ENCODE data around the gene LPIN1. TPM values are rescaled to one million over a fixed set of nuclear protein-coding genes. Genes with fewer than 3 reads are reported as not detected.

The LPIN1 gene
- total and polyA plus RNA-seq, 2 donors (not counting 1 experiment from before 2014, with no cell fraction given) = 36.3 to 99.1 TPM

DNA sequence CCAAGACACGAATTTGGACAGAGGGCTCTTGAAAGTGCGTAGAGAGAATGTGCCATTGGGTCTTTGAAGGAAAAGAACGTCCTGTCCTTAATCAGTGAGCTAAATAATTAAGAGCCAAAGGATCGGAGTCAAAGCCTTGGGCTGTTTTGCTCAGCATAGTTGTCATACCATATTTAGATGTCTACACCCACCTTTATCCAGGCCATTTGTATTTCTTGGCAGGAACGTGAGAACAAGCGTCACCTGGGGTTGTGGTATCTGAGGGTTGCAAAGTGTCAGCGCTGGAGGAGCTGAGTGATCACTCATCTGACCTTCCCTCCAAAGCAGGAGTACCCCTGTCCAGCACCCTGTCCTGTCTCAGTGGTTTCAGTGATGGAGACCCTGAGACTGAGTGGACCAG, 4.5 kb downstream of the LPIN1 start:
- peaks cover 80% of the 10 kb centered on the region for H3K79me2 ChIP-seq (ENCODE audit: control insufficient read depth, insufficient read depth, low read length)
- Mint-ChIP-seq H3K27ac (peak overlapping the region; percentile 95), H3K4me1 (peaks cover 86% of the 10 kb centered on the region), H3K27me3 (no peaks in the 10 kb centered on the region), H3K4me3 (peak overlapping the region; percentile 92), H3K9me3 (ENCODE audit: insufficient read depth) (no peaks in the 10 kb centered on the region)
- H3K4me3 ChIP-seq (ENCODE audit: control extremely low read depth in 1 of 5, extremely low read depth in 1 of 5, insufficient read depth in 1 of 5, low read depth in 2 of 5, low read length in 4 of 5) = no peak overlapping the region
- peak overlapping the region; percentile 94 for H3K4me2 ChIP-seq (replicated peaks; ENCODE audit: low read depth, low read length, poor library complexity, severe bottlenecking)
- no peak overlapping the region for H2AFZ ChIP-seq (ENCODE audit: insufficient read depth, low read depth, low read length, poor library complexity, severe bottlenecking)
- POLR2A ChIA-PET = no interaction called here
- DNase-seq = no peak
- H3K27me3 ChIP-seq (replicated peaks in 1 of 4; ENCODE audit: control extremely low read depth in 1 of 4, control insufficient read depth in 3 of 4, insufficient read depth in 4 of 4, low read length in 3 of 4) = no peaks in the 10 kb centered on the region
- intact Hi-C loops (cut with micrococcal nuclease) = loop anchor here (5.0 to 10.0 kb wide), 5 partner anchors 49 to 1306 kb away; partner anchors contain the start of gene ODC1
- peak overlapping the region; percentile 43 to 90 for H3K27ac ChIP-seq (ENCODE audit: low read length in 2 of 2)
- H3K36me3 ChIP-seq (replicated peaks in 1 of 2; ENCODE audit: control extremely low read depth in 1 of 2, control insufficient read depth in 1 of 2, extremely low read depth in 1 of 2, insufficient read depth in 2 of 2, low read length in 1 of 2) = no peaks in the 10 kb centered on the region
- H3K9ac ChIP-seq (ENCODE audit: low read length) = no peak overlapping the region
- peaks cover 36% of the 10 kb centered on the region for H4K20me1 ChIP-seq (ENCODE audit: control insufficient read depth, insufficient read depth, low read length, poor library complexity, severe bottlenecking)
- TF ChIP-seq EZH2 (IDR thresholded peaks at IDR 0.05; ENCODE audit: borderline replicate concordance, insufficient read depth, low read depth, low read length, poor library complexity, severe bottlenecking) = no peak
- TF ChIP-seq, protein P1, sequence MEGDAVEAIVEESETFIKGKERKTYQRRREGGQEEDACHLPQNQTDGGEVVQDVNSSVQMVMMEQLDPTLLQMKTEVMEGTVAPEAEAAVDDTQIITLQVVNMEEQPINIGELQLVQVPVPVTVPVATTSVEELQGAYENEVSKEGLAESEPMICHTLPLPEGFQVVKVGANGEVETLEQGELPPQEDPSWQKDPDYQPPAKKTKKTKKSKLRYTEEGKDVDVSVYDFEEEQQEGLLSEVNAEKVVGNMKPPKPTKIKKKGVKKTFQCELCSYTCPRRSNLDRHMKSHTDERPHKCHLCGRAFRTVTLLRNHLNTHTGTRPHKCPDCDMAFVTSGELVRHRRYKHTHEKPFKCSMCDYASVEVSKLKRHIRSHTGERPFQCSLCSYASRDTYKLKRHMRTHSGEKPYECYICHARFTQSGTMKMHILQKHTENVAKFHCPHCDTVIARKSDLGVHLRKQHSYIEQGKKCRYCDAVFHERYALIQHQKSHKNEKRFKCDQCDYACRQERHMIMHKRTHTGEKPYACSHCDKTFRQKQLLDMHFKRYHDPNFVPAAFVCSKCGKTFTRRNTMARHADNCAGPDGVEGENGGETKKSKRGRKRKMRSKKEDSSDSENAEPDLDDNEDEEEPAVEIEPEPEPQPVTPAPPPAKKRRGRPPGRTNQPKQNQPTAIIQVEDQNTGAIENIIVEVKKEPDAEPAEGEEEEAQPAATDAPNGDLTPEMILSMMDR (IDR thresholded peaks at IDR 0.05) = no peak
- 36% methylated on average over 3 of the region's 7 CpGs for WGBS (ENCODE audit: insufficient coverage)
- ATAC-seq (ENCODE audit: low read depth) = no peak
- H3K4me1 ChIP-seq (ENCODE audit: control insufficient read depth in 2 of 2, insufficient read depth in 2 of 2, low read length in 2 of 2) = peaks cover 73 to 90% of the 10 kb centered on the region in 2 donors
- H3K9me3 ChIP-seq (ENCODE audit: control extremely low read depth in 1 of 3, control insufficient read depth in 2 of 3, insufficient read depth in 1 of 3, low read length in 2 of 3) = no peaks in the 10 kb centered on the region
- CTCF ChIA-PET = interaction anchor here (0.8 to 24.5 kb wide), 5 partner anchors 8 to 63 kb away, joined by 3 to 411 read pairs (median 12); no protein-coding TSS in a partner anchor

DNA sequence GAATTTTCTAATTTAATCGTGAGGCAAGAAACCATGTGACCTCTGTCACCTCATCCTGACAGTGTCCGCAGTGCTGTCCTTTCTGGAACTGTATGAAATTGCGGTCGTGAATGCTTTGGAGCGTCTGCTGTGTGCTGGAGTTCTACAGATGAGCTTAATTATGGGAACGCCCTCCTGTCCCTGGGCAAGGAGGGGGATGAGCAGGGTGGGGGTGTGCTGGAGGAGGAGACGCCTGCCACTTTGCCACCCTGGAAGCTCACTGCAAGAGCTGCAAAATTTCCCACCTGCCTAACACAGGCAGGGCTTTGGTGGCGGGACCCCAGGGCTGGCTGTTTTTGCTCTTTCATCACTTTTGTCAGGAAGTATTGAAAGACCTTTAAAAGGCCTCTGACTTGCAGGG, 6.5 kb downstream of the LPIN1 start:
- H4K20me1 ChIP-seq (ENCODE audit: control insufficient read depth, insufficient read depth, low read length, poor library complexity, severe bottlenecking) = peaks cover 43% of the 10 kb centered on the region
- CTCF ChIA-PET = interaction anchor here (0.7 to 24.5 kb wide), 11 partner anchors 10 to 964 kb away, joined by 3 to 411 read pairs (median 4); partner anchors contain the start of gene TRIB2
- H3K27me3 Mint-ChIP-seq = no peaks in the 10 kb centered on the region
- no peaks in the 10 kb centered on the region for H3K27me3 ChIP-seq (replicated peaks in 1 of 4; ENCODE audit: control extremely low read depth in 1 of 4, control insufficient read depth in 3 of 4, insufficient read depth in 4 of 4, low read length in 3 of 4)
- intact Hi-C loops (cut with micrococcal nuclease) = loop anchor here (1.0 to 10.0 kb wide), 7 partner anchors 9 to 1308 kb away; partner anchors contain the start of gene ODC1
- 46% methylated on average over 8 of the region's 8 CpGs for WGBS (ENCODE audit: insufficient coverage)
- DNase-seq = no peak
- no peaks in the 10 kb centered on the region for H3K36me3 ChIP-seq (replicated peaks in 1 of 2; ENCODE audit: control extremely low read depth in 1 of 2, control insufficient read depth in 1 of 2, extremely low read depth in 1 of 2, insufficient read depth in 2 of 2, low read length in 1 of 2)
- H3K4me3 ChIP-seq (ENCODE audit: control extremely low read depth in 1 of 5, extremely low read depth in 1 of 5, insufficient read depth in 1 of 5, low read depth in 2 of 5, low read length in 4 of 5) = peak overlapping the region in 1 of 5 experiments; percentile 33
- peaks cover 89% of the 10 kb centered on the region for H3K4me1 Mint-ChIP-seq
- peak overlapping the region; percentile 94 for H3K4me3 Mint-ChIP-seq
- H3K27ac Mint-ChIP-seq = peak overlapping the region; percentile 98
- H3K9ac ChIP-seq (ENCODE audit: low read length) = no peak overlapping the region
- H3K79me2 ChIP-seq (ENCODE audit: control insufficient read depth, insufficient read depth, low read length) = peaks cover 82% of the 10 kb centered on the region
- POLR2A ChIA-PET = interaction anchor here (1.2 to 1.8 kb wide), 2 partner anchors 9 to 25 kb away, joined by 3 to 7 read pairs; no protein-coding TSS in a partner anchor
- H3K4me2 ChIP-seq (replicated peaks; ENCODE audit: low read depth, low read length, poor library complexity, severe bottlenecking) = peak overlapping the region; percentile 82
- H3K27ac ChIP-seq (ENCODE audit: low read length in 2 of 2) = peak overlapping the region; percentile 71 to 89
- H3K9me3 Mint-ChIP-seq (ENCODE audit: insufficient read depth) = no peaks in the 10 kb centered on the region
- H3K4me1 ChIP-seq (ENCODE audit: control insufficient read depth in 2 of 2, insufficient read depth in 2 of 2, low read length in 2 of 2) = peaks cover 74 to 94% of the 10 kb centered on the region in 2 donors
- no peak overlapping the region for H2AFZ ChIP-seq (ENCODE audit: insufficient read depth, low read depth, low read length, poor library complexity, severe bottlenecking)
- H3K9me3 ChIP-seq (ENCODE audit: control extremely low read depth in 1 of 3, control insufficient read depth in 2 of 3, insufficient read depth in 1 of 3, low read length in 2 of 3) = no peaks in the 10 kb centered on the region
- ATAC-seq (ENCODE audit: low read depth) = no peak
- TF ChIP-seq, protein P1 (IDR thresholded peaks at IDR 0.05) = no peak
- no peak for TF ChIP-seq EZH2 (IDR thresholded peaks at IDR 0.05; ENCODE audit: borderline replicate concordance, insufficient read depth, low read depth, low read length, poor library complexity, severe bottlenecking)

Measured in B cell (primary cell).